SK-N-SH (cell line): ENCODE measurements around the gene TRIM27. TPM values are rescaled to one million over a fixed set of nuclear protein-coding genes. Genes with fewer than 3 reads are reported as not detected.

Experiments
- CHD2 ChIP-seq: fragments of 150-350 bp; IDR thresholded peaks from 2 replicates; pipeline ENCODE4 v1.6.1; 2018; ENCODE audit warnings: low read length; ENCODE audit not compliant: partially characterized antibody
- ELF1 ChIP-seq: IDR thresholded peaks from 2 replicates; pipeline ENCODE4 v1.4.0; 2012
- EP300 ChIP-seq, 2 experiments: IDR thresholded peaks; 2 replicates each; pipeline versions ENCODE4 v1.4.0 to v1.6.1; 2012; ENCODE audit warnings: borderline replicate concordance in 1 of 2, low read depth in 1 of 2, low read length in 1 of 2
- EZH2phosphoT487 ChIP-seq: fragments of 200-600 bp; sonication (generic); IDR thresholded peaks from 2 replicates; pipeline ENCODE4 v1.6.1; 2017; ENCODE audit warnings: low read depth, mixed run types, mild to moderate bottlenecking, antibody characterized with exemption, moderate library complexity, borderline replicate concordance
- FOXM1 ChIP-seq: IDR thresholded peaks from 2 replicates; pipeline ENCODE4 v1.4.0; 2012; ENCODE audit warnings: low read depth, mild to moderate bottlenecking
- GABPA ChIP-seq: IDR thresholded peaks from 2 replicates; pipeline ENCODE4 v1.4.0; 2012; ENCODE audit warnings: low read depth, mild to moderate bottlenecking
- GATA2 ChIP-seq: sonication (generic); formaldehyde crosslinking; IDR thresholded peaks from 2 replicates; pipeline ENCODE4 v1.5.0; 2020; ENCODE audit warnings: mild to moderate bottlenecking, missing genetic modification reagents
- JUND ChIP-seq: IDR thresholded peaks from 2 replicates; pipeline ENCODE4 v1.4.0; 2012
- MEF2A ChIP-seq: IDR thresholded peaks from 2 replicates; pipeline ENCODE4 v1.4.0; 2012; ENCODE audit warnings: low read depth, borderline replicate concordance
- MXI1 ChIP-seq: IDR thresholded peaks from 2 replicates; pipeline ENCODE4 v1.6.1; 2012; ENCODE audit warnings: mild to moderate bottlenecking, low read depth, low read length, improper control_type of control experiment
- NRF1 ChIP-seq: IDR thresholded peaks from 2 replicates; pipeline ENCODE4 v1.6.1; 2012; ENCODE audit warnings: low read depth, mild to moderate bottlenecking, low read length
- POLR2AphosphoS5 ChIP-seq: IDR thresholded peaks from 2 replicates; pipeline ENCODE4 v1.6.1; 2012; ENCODE audit warnings: low read depth, low read length
- RAD21 ChIP-seq: IDR thresholded peaks from 2 replicates; pipeline ENCODE4 v1.6.1; 2012; ENCODE audit warnings: mild to moderate bottlenecking, low read length
- TEAD4 ChIP-seq: IDR thresholded peaks from 2 replicates; pipeline ENCODE4 v1.4.0; 2012; ENCODE audit warnings: mild to moderate bottlenecking, borderline replicate concordance; ENCODE audit not compliant: insufficient read depth
- polyA plus RNA-seq, 3 experiments: library from polyadenylated mRNA; depleted of rRNA; stranded (reverse); fragments of >200 nt; gene quantifications; 2 replicates each; pipeline ENCODE4 v1.2.3, GENCODE V29; 2012
- TF ChIP-seq, protein P1 (sequence below): fragments of 200-600 bp; sonication (generic); IDR thresholded peaks from 2 replicates; pipeline ENCODE4 v1.6.1; 2017; ENCODE audit warnings: antibody characterized with exemption, mild to moderate bottlenecking, moderate library complexity
- TF ChIP-seq, protein P2 (sequence below): fragments of 150-350 bp; IDR thresholded peaks from 2 replicates; pipeline ENCODE4 v1.6.1; 2017; ENCODE audit warnings: antibody characterized with exemption, low read length, low read depth, borderline replicate concordance
- TF ChIP-seq, protein P3 (sequence below): IDR thresholded peaks from 2 replicates; pipeline ENCODE4 v1.4.0; 2012; ENCODE audit warnings: low read depth, borderline replicate concordance
- TF ChIP-seq, protein P4 (sequence below): IDR thresholded peaks from 2 replicates; pipeline ENCODE4; 2012
- TF ChIP-seq, protein P5 (sequence below): fragments of 150-350 bp; IDR thresholded peaks from 2 replicates; pipeline ENCODE4 v1.6.1; 2016; ENCODE audit warnings: mild to moderate bottlenecking, low read depth, low read length
- TF ChIP-seq, protein P6 (sequence below): IDR thresholded peaks from 2 replicates; pipeline ENCODE4 v1.6.1; 2012; ENCODE audit warnings: mild to moderate bottlenecking, low read depth, low read length, moderate library complexity

Gene TRIM27
- polyA plus RNA-seq, 1 of the 3 experiments (the other 2 are of a cell fraction): 43.8 TPM

DNA sequence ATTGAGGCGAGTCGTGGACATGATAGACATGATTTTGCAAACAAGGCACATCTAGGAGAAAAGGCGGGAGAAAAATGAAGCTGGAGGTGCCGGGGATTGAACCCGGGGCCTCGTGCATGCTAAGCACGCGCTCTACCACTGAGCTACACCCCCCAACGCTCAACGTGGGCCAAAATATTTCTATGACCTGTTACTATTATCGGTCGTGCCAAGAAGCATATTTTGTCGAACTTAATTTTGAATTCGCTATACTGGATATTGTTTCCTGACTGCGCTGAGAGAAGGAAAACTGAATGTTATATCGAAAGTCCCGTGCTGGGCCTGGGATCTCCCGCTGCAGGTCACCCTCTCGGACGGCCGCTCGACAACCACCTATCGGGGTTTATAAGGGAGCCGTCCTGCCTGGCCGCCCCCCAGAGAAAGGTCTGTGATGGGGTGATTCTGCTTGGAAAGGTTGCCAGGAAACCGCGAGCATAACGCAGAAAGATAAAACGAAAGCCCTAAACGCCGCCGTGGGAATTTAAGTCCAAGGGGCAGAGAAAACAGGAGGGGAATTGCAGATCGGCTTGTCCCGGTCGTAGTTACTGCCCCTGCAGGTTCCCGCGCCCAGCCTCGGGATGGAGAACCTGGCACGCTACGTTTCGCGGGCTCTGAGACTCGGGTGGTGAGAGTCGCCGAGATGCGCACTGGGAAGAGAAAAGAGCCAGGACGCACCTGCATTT is 60.0 kb downstream of the TRIM27 start (continued):
- TF ChIP-seq MXI1: peak; percentile 23; the same call in 1 of the 2 replicates
- no peak for TF ChIP-seq EP300 (IDR thresholded peaks at IDR 0.05; ENCODE audit: borderline replicate concordance in 1 of 2, low read depth in 1 of 2, low read length in 1 of 2)
- TF ChIP-seq, protein P1, sequence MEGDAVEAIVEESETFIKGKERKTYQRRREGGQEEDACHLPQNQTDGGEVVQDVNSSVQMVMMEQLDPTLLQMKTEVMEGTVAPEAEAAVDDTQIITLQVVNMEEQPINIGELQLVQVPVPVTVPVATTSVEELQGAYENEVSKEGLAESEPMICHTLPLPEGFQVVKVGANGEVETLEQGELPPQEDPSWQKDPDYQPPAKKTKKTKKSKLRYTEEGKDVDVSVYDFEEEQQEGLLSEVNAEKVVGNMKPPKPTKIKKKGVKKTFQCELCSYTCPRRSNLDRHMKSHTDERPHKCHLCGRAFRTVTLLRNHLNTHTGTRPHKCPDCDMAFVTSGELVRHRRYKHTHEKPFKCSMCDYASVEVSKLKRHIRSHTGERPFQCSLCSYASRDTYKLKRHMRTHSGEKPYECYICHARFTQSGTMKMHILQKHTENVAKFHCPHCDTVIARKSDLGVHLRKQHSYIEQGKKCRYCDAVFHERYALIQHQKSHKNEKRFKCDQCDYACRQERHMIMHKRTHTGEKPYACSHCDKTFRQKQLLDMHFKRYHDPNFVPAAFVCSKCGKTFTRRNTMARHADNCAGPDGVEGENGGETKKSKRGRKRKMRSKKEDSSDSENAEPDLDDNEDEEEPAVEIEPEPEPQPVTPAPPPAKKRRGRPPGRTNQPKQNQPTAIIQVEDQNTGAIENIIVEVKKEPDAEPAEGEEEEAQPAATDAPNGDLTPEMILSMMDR: no peak
- no peak for TF ChIP-seq POLR2AphosphoS5
- TF ChIP-seq RAD21: peak; percentile 45; the same call in 1 of the 2 replicates
- TF ChIP-seq NRF1: 0 out of 2 replicates have a peak, but pooled peaks have one; percentile 2
- no peak for TF ChIP-seq ELF1
- TF ChIP-seq GABPA: no peak
- no peak for TF ChIP-seq EZH2phosphoT487
- no peak for TF ChIP-seq FOXM1
- TF ChIP-seq, protein P2, sequence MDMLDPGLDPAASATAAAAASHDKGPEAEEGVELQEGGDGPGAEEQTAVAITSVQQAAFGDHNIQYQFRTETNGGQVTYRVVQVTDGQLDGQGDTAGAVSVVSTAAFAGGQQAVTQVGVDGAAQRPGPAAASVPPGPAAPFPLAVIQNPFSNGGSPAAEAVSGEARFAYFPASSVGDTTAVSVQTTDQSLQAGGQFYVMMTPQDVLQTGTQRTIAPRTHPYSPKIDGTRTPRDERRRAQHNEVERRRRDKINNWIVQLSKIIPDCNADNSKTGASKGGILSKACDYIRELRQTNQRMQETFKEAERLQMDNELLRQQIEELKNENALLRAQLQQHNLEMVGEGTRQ: no peak
- TF ChIP-seq, protein P3, sequence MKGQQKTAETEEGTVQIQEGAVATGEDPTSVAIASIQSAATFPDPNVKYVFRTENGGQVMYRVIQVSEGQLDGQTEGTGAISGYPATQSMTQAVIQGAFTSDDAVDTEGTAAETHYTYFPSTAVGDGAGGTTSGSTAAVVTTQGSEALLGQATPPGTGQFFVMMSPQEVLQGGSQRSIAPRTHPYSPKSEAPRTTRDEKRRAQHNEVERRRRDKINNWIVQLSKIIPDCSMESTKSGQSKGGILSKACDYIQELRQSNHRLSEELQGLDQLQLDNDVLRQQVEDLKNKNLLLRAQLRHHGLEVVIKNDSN: no peak
- no peak for TF ChIP-seq JUND
- TF ChIP-seq, protein P4, sequence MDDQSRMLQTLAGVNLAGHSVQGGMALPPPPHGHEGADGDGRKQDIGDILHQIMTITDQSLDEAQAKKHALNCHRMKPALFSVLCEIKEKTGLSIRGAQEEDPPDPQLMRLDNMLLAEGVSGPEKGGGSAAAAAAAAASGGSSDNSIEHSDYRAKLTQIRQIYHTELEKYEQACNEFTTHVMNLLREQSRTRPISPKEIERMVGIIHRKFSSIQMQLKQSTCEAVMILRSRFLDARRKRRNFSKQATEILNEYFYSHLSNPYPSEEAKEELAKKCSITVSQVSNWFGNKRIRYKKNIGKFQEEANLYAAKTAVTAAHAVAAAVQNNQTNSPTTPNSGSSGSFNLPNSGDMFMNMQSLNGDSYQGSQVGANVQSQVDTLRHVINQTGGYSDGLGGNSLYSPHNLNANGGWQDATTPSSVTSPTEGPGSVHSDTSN: peak; percentile 34
- TF ChIP-seq MEF2A: no peak
- TF ChIP-seq CHD2: peak; percentile 63
- TF ChIP-seq, protein P5, sequence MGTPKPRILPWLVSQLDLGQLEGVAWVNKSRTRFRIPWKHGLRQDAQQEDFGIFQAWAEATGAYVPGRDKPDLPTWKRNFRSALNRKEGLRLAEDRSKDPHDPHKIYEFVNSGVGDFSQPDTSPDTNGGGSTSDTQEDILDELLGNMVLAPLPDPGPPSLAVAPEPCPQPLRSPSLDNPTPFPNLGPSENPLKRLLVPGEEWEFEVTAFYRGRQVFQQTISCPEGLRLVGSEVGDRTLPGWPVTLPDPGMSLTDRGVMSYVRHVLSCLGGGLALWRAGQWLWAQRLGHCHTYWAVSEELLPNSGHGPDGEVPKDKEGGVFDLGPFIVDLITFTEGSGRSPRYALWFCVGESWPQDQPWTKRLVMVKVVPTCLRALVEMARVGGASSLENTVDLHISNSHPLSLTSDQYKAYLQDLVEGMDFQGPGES: no peak
- TF ChIP-seq, protein P6, sequence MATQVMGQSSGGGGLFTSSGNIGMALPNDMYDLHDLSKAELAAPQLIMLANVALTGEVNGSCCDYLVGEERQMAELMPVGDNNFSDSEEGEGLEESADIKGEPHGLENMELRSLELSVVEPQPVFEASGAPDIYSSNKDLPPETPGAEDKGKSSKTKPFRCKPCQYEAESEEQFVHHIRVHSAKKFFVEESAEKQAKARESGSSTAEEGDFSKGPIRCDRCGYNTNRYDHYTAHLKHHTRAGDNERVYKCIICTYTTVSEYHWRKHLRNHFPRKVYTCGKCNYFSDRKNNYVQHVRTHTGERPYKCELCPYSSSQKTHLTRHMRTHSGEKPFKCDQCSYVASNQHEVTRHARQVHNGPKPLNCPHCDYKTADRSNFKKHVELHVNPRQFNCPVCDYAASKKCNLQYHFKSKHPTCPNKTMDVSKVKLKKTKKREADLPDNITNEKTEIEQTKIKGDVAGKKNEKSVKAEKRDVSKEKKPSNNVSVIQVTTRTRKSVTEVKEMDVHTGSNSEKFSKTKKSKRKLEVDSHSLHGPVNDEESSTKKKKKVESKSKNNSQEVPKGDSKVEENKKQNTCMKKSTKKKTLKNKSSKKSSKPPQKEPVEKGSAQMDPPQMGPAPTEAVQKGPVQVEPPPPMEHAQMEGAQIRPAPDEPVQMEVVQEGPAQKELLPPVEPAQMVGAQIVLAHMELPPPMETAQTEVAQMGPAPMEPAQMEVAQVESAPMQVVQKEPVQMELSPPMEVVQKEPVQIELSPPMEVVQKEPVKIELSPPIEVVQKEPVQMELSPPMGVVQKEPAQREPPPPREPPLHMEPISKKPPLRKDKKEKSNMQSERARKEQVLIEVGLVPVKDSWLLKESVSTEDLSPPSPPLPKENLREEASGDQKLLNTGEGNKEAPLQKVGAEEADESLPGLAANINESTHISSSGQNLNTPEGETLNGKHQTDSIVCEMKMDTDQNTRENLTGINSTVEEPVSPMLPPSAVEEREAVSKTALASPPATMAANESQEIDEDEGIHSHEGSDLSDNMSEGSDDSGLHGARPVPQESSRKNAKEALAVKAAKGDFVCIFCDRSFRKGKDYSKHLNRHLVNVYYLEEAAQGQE: peak; percentile 62; the same call in 1 of the 2 replicates
- TF ChIP-seq TEAD4: peak; percentile 84
- TF ChIP-seq GATA2: no peak
